Stomach (tissue), 9 donors: ENCODE results near the gene THAP5. TPM values are rescaled to one million over a fixed set of nuclear protein-coding genes. Genes with fewer than 3 reads are reported as not detected.

Experiments
- DNase-seq, 2 donors: peaks; one replicate each; pipeline versions ENCODE4 v3.0.0 to v3.0.0-alpha.2; 2013 to 2019
- H3K27ac ChIP-seq, 5 donors: fragments of 200-600 bp in 4 of 5; sonication (generic) in 4 of 5; one replicate each; pipeline ENCODE4 v1.5.1; 2013 to 2019; ENCODE audit warnings: mild to moderate bottlenecking in 1 of 5, moderate library complexity in 1 of 5
- H3K27me3 ChIP-seq, 3 donors: fragments of 200-600 bp; sonication (generic); one replicate each; pipeline ENCODE4 v1.5.1; 2017 to 2019; ENCODE audit warnings: mixed run types in 1 of 3
- H3K36me3 ChIP-seq, 4 donors: fragments of 200-600 bp; sonication (generic); 1 replicate in 3 of 4; 2 replicates in 1 of 4; pipeline ENCODE4 v1.5.1; 2016 to 2019
- H3K4me1 ChIP-seq, 4 donors: fragments of 200-600 bp; sonication (generic); one replicate each; pipeline ENCODE4 v1.5.1; 2016 to 2019
- H3K4me3 ChIP-seq, 4 donors: fragments of 200-600 bp; sonication (generic) in 3 of 4; one replicate each; pipeline ENCODE4 v1.5.1; 2016 to 2019; ENCODE audit warnings: mild to moderate bottlenecking in 1 of 4
- H3K9me3 ChIP-seq, 4 donors: fragments of 200-600 bp; sonication (generic); one replicate each; pipeline ENCODE4 v1.5.1; 2016 to 2019
- EP300 ChIP-seq: sonication (generic); formaldehyde crosslinking; IDR thresholded peaks from one replicate; pipeline ENCODE4 v1.6.1; 2017; ENCODE audit warnings: antibody characterized with exemption
- POLR2A ChIP-seq, 4 donors: fragments of 450-650 bp; IDR thresholded peaks; one replicate each; pipeline ENCODE4 v1.6.1; 2016; ENCODE audit warnings: antibody characterized with exemption in 4 of 4, control low read depth in 2 of 4, mild to moderate bottlenecking in 1 of 4, moderate library complexity in 1 of 4
- POLR2AphosphoS5 ChIP-seq, 3 donors: sonication (generic); formaldehyde crosslinking; IDR thresholded peaks; one replicate each; pipeline ENCODE4 v1.6.1; 2016; ENCODE audit warnings: antibody characterized with exemption in 3 of 3
- WGBS, 5 donors: extraction: QIAGEN DNeasy Blood & Tissue Kit in 3 of 5; methylation state at CpG; one replicate each; pipeline versions ENCODE4 v1.1.5 to v1.1.7; 2013 to 2018; 5-methylcytosine and 5-hydroxymethylcytosine counted together
- intact Hi-C: fragments of 100-400 bp; cut with DNase I; formaldehyde crosslinking; loops from one replicate; pipeline ENCODE4 v1.15.1; 2023; ENCODE audit warnings: low total_unique reads
- polyA plus RNA-seq, 3 donors: library from polyadenylated mRNA; stranded (reverse); fragments of 200-250 nt; gene quantifications; one replicate each; pipeline ENCODE4 v1.2.3, GENCODE V29; 2013
- total RNA-seq, 5 donors: library from RNA; depleted of rRNA; stranded (reverse); fragments of >200 nt; gene quantifications; one replicate each; pipeline versions ENCODE4 v1.1.0 to v1.2.3, GENCODE V29; 2014 to 2016
- TF ChIP-seq, protein P1 (sequence below), 7 experiments: fragments of 450-650 bp in 4 of 7; fragments of 200-600 bp in 3 of 7; sonication (generic) in 3 of 7; IDR thresholded peaks; one replicate each; pipeline ENCODE4 v1.5.1; 2016 to 2019; ENCODE audit warnings: antibody characterized with exemption in 7 of 7, control low read depth in 2 of 7, mild to moderate bottlenecking in 1 of 7
- donor health status: healthy with polysubstance abuse.
- donor health status: Bipolar disorder and iron deficiency.
- donor health status: healthy.

THAP5 gene
- total and polyA plus RNA-seq, 8 donors, result 5.8 to 73.2 (median 20.1) TPM

DNA sequence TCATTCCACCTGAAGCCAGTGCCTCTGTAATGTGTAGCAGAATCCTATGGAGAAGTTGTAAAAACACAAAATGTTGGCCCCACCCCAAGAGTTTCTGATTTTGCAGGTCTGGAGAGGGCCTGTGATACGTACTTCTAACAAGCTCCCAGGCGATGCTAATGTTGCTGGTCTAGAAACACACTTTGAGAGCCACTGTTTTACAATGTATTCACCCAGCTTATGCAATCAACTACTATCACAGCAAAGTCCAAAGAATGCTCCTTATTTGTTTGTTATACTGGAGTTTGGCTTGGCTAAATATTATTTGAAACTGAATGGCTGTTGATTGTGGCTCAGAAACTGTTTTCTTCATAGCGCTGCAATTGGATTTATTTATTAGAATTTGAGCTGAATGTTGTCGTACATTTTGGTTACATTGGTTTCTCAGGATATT, 44.5 kb upstream of the THAP5 start:
- 50 to 75% (median 65%) methylated on average over 4 of the region's 4 CpGs for WGBS, 5 donors
- H3K9me3 ChIP-seq, result no peaks in the 10 kb centered on the region
- H3K36me3 ChIP-seq, result no peaks in the 10 kb centered on the region
- H3K4me1 ChIP-seq, result peaks cover 0 to 9% (median 3%) of the 10 kb centered on the region in 4 donors
- DNase-seq, result peak in 1 of 2 donors; percentile 22
- no peak overlapping the region for H3K4me3 ChIP-seq
- TF ChIP-seq, protein P1, sequence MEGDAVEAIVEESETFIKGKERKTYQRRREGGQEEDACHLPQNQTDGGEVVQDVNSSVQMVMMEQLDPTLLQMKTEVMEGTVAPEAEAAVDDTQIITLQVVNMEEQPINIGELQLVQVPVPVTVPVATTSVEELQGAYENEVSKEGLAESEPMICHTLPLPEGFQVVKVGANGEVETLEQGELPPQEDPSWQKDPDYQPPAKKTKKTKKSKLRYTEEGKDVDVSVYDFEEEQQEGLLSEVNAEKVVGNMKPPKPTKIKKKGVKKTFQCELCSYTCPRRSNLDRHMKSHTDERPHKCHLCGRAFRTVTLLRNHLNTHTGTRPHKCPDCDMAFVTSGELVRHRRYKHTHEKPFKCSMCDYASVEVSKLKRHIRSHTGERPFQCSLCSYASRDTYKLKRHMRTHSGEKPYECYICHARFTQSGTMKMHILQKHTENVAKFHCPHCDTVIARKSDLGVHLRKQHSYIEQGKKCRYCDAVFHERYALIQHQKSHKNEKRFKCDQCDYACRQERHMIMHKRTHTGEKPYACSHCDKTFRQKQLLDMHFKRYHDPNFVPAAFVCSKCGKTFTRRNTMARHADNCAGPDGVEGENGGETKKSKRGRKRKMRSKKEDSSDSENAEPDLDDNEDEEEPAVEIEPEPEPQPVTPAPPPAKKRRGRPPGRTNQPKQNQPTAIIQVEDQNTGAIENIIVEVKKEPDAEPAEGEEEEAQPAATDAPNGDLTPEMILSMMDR (IDR thresholded peaks at IDR 0.05), result no peak
- TF ChIP-seq EP300, result no peak
- TF ChIP-seq POLR2A (IDR thresholded peaks at IDR 0.05), result no peak
- TF ChIP-seq POLR2AphosphoS5 (IDR thresholded peaks at IDR 0.05), result no peak
- H3K27ac ChIP-seq, result no peak overlapping the region
- no peaks in the 10 kb centered on the region for H3K27me3 ChIP-seq
- intact Hi-C loops, result no loop called here

DNA sequence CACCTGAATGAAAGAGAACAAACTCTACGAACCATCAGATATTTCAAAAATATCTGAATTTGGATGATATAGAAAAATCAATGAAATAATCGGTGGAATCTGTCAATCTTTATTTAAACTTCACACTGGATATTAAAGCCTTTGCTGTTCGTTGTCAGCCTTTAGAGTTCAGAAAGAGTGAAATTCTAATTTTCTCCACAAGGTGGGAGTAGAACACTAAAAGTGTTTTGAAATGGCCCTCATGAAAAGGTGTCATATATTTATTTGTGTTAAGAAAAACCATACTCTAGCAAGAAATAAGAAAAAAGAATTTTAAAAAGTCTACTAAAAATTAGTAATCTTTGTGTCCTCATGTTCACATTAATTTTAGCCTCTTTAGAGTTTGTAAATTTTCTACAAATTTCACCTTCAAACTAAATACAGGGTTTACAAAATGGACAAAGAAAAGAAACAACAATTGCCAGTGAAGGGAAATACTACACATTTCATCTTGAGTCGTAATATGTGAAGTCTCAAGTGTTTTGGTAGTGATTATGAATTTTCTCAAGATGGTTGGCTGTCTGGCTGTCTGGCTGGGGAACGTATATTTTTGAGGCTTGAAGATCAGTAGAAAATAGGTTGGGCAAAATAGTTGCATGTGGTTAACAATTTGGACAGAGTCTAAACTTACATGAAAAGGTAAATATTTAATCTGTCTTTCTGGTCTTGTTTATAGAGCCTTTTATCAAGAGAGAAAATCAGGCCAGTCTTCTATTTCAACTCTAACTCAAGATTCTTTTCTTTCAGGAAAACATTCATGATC, 43.8 kb upstream of the THAP5 start:
- H3K27ac ChIP-seq, result no peak overlapping the region
- peaks cover 0 to 9% (median 3%) of the 10 kb centered on the region in 4 donors for H3K4me1 ChIP-seq
- no peaks in the 10 kb centered on the region for H3K27me3 ChIP-seq
- H3K9me3 ChIP-seq, result no peaks in the 10 kb centered on the region
- WGBS, 5 donors, result 8 to 19% (median 10%) methylated on average over 5 of the region's 5 CpGs
- peak in 1 of 2 donors; percentile 78 for DNase-seq
- no peaks in the 10 kb centered on the region for H3K36me3 ChIP-seq
- intact Hi-C loops, result no loop called here
- no peak overlapping the region for H3K4me3 ChIP-seq
- TF ChIP-seq, protein P1 (IDR thresholded peaks at IDR 0.05), result peak in 4 of 7 experiments; percentile 64 to 74 (median 68)
- no peak for TF ChIP-seq EP300

DNA sequence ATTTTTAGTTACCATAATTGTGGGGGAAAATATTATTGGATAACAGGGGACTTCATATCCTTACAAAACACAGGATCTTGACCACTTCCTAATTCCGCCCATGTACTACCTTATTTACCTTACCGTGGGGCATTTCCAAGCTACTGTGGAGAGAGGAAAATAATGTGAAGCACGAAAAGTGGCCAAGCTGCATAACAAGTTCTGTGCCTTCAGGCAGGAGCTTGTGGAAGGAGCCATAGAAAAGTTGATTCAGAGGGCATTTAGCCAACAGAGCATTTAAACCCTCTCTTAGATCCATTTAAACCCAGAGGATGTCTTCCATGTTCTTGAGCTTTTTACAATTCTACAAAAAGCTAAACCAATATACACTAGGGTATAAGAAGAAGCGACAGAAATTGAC, 41.8 kb upstream of the THAP5 start:
- Histone ChIP-seq H3K9me3 (no peaks in the 10 kb centered on the region), H3K4me3 (no peak overlapping the region), H3K4me1 (peaks cover 0 to 9% (median 3%) of the 10 kb centered on the region in 4 donors), H3K36me3 (no peaks in the 10 kb centered on the region), H3K27ac (no peak overlapping the region), H3K27me3 (no peaks in the 10 kb centered on the region)
- 46 to 54% (median 49%) methylated on average over 4 of the region's 4 CpGs for WGBS, 5 donors
- intact Hi-C loops, result no loop called here
- TF ChIP-seq, protein P1 (IDR thresholded peaks at IDR 0.05), result no peak
- no peak for TF ChIP-seq POLR2AphosphoS5 (IDR thresholded peaks at IDR 0.05)
- TF ChIP-seq POLR2A (IDR thresholded peaks at IDR 0.05), result no peak
- no peak for TF ChIP-seq EP300
- no peak for DNase-seq

DNA sequence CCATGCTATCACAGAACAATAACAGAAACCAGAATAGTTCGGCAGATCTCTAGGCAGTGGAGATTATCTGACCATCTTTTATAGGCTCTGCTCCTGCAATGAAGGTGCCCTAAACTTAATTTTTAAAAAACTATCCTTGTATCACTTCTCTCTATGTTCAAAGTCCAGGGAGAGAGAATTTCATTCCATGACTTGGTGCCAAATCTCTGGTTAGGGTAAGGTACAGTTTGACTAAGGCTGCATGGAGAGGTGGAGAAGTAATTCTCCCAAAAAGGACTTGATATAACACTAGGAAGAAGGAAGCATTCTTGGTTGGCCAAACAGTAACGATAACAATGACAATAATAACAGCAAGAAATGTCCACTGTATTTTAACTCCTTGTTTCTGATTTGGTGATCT, 40.1 kb upstream of the THAP5 start:
- H3K36me3 ChIP-seq, result no peaks in the 10 kb centered on the region
- H3K9me3 ChIP-seq, result no peaks in the 10 kb centered on the region
- intact Hi-C loops, result no loop called here
- no peak for DNase-seq
- 52 to 67% (median 63%) methylated on average over 2 of the region's 2 CpGs for WGBS, 5 donors
- no peak overlapping the region for H3K4me3 ChIP-seq
- no peak for TF ChIP-seq POLR2A (IDR thresholded peaks at IDR 0.05)
- TF ChIP-seq, protein P1 (IDR thresholded peaks at IDR 0.05), result no peak
- TF ChIP-seq POLR2AphosphoS5 (IDR thresholded peaks at IDR 0.05), result no peak
- no peak for TF ChIP-seq EP300
- peaks cover 0 to 9% (median 3%) of the 10 kb centered on the region in 4 donors for H3K4me1 ChIP-seq
- H3K27me3 ChIP-seq, result no peaks in the 10 kb centered on the region
- no peak overlapping the region for H3K27ac ChIP-seq
